HG02884 (cell line): ENCODE data around the gene VIM.
A peak's percentile ranks its signal among the peaks of the same experiment; 100 is the strongest.
"Not testable (repeated sequence)": the region's sequence is repeated elsewhere in the genome, so short reads cannot be mapped to it uniquely, and the experiment has no call there.

Experiments
- ATAC-seq: cut with Tn5 transposase; IDR thresholded peaks from one replicate; pipeline ENCODE4 v1.9.1; 2021; ENCODE audit warnings: mild to moderate bottlenecking, moderate library complexity; ENCODE audit not compliant: unreplicated experiment

The VIM gene

DNA sequence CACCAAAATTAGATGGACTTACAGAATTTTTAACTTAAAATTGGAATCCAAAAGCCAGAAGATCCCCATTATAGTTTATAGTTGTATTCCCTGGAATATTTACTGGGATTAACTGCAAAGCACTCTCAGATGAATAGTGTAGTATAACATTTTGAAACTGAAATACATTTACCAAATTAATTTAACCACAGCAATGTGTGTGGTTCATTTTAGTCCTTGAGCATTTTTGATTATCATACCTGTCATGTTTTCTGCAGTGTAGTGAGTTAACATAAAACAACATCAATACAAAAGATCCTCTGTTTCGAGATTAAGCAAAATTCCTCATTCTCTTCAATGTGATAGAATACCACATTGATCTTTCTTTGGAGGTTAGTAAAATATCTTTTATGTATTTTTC, 3.7 kb downstream of the VIM start:
- ATAC-seq, result no peak

DNA sequence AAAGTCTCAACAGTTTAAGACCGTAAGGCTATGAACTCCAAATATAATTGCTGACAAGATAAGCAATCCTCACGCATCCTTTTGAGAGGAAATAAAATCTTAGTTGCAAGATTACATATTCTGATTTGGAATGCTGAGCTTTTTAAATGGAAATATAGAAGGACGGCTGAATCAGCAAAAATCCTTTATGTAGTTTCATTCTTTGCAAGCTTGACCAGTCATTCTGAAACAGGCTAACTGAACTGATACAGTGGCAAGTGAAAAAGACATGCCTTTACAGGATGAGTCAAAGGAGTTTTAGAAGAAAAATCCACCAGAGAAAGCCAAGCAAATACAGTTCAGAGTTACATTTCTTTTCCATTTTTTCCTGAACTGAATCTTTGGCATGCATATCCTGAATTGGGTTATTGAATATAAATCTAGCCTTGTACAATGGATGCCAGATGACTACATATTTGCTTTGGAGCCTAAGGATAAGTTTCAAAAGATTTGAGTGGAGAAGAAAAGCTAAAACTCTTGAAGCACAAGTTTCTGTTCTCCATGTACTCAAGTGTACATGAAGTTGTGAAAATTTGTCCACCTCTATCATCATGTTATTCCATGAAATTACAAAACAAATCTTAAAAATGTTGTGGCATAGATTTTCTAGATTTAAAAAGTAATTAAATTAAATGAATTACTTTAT, 4.4 kb downstream of the VIM start:
- ATAC-seq, result peak; percentile 20

DNA sequence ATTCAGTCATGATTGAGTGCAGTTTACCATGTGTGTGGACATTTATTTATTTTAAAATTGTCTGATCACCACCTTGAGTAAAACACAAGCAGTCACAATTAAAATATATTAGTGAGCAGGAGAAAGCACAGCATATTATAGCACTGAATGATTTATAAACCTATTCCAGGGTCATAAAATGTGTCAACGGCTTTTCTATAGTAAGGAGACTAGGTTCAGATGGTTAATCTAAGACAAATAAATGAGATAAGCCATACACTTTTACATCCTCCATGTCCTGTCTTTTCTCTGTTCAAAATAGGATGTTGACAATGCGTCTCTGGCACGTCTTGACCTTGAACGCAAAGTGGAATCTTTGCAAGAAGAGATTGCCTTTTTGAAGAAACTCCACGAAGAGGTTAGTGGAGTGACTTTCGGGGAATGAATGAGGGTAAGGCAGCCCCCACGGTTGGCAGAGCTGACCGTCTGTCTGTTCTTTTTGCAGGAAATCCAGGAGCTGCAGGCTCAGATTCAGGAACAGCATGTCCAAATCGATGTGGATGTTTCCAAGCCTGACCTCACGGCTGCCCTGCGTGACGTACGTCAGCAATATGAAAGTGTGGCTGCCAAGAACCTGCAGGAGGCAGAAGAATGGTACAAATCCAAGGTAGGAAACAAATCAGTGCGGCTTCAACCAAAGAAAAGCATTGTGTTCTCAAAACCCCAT, 5.4 kb downstream of the VIM start:
- no peak for ATAC-seq

DNA sequence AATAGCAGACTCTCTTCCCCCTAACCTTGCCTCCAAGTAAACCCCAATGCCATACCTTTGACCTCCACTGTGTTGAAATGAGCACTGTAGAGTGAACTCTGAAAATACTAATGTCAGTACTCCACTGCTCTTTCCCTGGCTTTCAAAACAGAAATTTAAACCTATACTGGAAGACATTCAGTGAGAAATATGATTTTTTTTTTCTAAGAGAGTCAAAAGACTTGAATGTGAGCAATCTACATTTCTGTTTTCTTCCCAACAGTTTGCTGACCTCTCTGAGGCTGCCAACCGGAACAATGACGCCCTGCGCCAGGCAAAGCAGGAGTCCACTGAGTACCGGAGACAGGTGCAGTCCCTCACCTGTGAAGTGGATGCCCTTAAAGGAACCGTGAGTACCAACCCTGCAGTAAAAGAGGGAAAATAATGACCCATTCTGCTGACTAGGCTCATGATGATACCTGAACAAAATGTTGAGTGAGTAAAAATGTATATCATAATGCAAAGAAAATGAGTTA, 6.4 kb downstream of the VIM start:
- ATAC-seq, result no peak

DNA sequence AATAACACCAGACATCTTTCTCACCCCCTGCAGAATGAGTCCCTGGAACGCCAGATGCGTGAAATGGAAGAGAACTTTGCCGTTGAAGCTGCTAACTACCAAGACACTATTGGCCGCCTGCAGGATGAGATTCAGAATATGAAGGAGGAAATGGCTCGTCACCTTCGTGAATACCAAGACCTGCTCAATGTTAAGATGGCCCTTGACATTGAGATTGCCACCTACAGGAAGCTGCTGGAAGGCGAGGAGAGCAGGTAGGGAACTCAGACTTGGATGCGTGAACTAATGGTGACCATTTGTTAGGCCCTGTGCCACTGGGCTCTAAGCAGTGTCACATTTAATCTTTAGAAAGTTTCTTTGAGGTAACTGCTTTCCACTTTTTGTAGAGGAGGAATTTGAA, 7.1 kb downstream of the VIM start:
- ATAC-seq, result no peak

DNA sequence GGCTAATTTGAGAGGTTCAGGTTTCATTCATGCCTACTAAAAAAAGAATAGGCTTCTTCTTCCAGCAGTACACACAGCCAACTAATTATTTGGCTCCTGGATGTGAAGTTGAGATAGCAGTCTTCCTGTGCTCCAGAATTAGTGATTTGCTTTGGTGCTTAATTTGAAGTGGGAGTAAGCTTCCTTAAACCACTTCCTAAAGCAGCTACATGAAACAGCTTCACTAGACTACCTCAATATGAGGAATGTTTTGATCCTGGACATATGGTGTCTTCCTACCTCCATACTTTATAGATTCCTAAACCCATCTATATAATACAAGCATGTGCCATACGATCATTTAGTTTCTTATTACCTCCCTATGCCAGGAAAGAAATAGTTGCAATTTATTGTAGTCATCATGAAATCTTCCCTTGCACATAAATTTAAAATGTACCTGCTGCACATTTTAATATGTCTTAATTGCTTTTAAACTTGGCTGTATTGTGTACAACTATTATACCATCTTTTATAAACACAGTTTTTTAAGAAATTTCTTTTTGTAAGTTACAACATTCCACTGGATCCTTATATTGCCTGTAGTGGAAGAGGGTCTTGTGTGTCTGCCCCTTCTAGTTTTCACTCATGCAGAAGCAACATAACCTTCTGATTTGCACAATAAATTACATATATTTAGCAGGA, 8.6 kb downstream of the VIM start:
- ATAC-seq, result no peak

DNA sequence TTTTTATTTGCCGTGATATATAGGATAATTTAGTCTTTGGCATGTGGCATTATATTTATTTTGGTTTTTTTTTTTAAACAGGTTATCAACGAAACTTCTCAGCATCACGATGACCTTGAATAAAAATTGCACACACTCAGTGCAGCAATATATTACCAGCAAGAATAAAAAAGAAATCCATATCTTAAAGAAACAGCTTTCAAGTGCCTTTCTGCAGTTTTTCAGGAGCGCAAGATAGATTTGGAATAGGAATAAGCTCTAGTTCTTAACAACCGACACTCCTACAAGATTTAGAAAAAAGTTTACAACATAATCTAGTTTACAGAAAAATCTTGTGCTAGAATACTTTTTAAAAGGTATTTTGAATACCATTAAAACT, 9.1 kb downstream of the VIM start:
- no peak for ATAC-seq

DNA sequence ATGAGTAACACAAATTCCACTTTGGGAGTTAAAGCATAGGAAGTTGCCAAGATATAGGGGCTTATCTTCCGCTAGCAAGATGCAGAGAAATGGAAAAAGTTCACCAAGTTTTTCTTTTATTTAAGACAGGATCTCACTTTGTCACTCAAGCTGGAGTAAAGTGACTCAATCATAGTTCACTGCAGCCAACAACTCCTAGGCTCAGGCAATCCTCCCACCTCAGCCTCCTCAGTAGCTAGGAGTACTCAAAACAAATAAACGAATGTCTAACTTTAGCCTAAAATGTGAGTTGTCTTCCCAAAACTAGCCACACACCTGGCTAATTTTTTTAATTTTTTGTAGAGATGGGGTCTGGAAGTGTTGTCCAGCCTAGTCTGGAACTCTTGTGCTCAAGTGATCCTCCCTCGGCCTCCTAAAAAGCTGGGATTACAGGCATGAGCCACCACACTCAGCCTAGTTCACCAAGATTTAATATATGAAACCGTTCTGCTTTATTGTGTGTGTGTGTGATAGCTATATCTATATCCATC, 9.9 kb downstream of the VIM start:
- ATAC-seq, result no peak

DNA sequence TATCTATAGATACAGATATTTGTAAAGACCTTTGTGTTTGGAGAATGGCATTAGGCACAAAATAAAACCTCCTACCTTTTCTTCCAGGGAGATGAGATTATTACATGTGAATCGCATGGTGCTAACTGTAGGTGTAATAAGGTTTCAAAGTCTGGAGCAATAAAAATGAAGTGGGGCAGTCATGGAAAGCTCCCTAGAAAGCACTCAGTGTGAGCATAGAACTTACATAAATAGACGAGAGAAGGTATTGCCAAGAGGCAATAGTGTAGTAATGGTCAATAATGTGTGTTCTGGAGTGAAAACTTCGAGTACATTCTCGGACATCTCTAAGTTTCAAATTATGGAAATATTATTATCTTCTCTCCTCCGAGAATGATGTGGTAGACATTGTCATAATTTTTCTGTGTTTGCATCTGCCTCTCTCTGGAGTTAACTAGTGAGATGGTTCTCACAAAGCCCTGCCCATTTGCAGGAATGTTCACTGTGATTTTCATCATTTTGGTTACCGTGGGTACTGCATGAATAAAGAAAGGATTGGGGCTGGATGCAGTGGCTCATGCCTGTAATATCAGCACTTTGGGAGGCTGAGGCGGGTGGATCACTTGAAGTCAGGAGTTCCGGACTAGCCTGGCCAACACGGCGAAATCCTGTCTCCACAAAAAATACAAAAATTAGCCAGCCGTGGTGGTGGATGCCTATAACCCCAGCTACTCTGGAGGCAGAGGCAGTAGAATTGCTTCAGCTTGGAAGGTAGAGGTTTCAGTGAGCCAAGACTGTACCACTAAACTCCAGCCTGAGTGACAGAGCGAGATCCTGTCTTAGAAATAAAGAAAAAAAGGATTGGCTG, 10.6 kb downstream of the VIM start:
- ATAC-seq, result no peak

DNA sequence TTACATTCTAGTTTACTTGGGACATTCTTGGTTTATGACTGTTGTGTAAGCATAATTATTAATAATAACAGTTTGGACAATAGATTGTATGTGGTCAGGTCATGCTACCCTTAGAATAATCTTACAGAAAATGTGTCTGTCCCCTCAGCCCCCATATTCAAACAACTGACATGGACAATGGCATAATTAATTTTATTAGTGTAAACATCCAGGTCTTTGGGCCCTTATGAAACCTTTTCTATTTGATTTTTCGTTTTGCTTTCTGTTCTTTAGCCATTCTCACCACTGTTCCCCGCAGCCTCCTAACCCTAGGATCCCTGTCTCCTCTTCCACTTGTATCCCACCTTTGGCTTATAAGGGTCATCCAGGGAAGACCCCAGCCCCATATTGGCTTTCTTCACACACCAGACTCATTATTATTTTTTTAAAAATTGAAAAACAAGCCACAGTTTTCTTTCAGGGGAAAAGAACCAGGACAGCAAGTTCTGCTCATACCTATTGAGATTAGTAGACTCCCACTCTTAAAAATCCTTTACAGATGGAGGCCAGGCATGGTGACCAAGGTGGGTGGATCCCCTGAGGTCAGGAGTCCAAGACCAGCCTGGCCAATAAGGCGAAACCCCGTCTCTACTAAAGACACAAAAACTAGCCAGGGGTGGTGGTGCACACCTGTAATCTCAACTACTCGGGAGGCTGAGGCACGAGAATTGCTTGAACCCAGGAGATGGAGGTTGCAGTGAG, 11.5 kb downstream of the VIM start:
- no peak for ATAC-seq

DNA sequence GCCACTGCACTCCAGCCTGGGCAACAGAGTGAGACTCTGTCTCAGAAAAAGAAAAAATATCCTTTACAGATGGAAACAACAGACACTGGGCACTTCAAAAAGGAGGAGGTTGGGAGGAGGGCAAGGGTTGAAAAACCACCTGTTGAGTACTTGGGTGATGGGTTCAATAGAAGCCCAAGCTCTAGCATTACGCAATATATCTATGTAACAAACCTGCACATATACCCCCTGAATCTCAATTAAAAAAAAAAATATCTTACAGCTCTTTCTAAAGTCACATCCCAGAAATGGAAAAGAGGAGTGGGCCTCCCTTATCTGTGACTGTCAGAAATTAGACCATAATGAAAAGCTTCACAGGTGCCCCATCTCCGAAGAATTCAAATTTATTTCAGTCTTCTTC, 12.1 kb downstream of the VIM start:
- no peak for ATAC-seq

DNA sequence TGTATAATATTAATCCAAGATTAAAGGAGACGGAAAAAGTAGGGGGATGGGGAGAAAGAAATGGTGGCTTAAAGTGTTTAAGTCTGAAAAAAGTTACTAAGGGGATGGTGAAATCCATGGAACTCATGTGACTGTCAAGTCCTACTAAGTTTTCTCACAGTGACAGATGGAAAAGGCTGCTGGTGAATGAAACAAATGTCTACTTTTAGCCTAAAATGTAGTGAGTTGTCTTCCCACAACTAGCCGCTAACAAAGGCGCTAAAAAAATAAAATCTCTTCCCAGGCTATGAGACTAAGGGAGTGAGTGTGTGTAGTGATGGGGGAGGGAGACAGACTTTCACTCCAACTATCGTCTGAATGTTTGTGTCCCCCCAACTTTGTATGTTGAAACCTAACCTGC, 12.6 kb downstream of the VIM start:
- ATAC-seq, result no peak

DNA sequence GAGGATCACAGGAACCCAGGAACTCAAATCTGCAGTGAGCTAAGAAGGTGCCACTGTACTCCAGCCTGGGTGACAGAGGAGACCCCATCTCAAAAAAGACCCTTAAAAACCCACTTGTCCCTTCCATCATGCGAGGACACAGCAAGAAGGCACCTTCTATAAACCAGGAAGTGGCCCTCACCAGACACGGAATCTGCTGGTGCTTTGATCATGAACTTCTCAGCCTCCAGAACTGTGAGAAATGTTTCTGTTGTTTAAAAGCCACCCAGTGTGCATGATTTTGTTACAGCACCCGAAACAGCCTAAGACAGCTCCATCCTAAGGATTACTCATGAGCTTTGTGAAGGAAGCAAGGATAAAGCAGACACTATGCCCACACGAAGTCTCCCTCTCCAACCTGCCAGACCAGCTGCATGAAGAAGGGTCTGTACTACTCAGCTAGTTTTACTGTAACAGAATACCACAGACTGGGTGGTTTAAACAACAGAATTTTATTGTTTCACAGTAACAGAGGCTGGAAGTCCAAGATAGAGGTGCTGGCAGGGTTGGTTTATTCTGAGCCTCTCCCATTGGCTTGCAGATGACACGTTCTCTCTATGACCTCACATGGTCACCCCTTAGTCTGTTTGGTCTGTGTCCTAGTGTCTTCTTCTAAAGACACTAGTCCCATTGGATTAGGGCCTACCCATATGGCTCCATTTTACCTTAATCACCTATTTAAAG, 13.7 kb downstream of the VIM start:
- no peak for ATAC-seq

DNA sequence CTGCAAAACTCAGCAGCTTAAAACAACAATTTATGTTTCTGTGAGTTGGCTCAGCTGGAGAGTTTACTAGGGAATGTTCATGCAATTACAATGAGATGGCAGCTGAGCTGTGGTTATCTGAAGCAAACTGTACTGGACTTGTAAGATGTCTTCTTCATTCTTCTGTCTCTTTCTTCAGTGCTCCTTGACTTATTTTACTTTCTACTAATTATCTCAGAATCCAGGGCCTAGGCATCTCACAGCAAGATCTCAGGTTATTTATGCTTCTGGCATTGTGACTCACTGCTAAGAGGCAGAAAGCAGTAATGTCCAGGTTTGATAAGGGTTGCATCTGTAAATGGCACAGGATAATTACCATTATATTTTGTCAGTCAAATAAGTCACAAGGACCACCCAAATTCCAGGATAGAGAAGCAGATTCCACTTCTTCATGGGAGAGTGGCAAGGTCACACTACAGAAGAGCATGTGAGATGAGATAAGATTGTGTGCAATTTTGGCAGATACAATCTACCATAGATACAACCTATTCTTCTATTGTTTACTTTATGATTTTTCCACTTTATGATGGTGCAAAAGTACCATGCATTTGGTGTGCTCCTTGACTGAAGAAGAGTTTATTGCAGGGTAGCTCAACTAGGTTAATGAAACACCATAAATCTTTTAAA, 16.8 kb downstream of the VIM start:
- no peak for ATAC-seq

DNA sequence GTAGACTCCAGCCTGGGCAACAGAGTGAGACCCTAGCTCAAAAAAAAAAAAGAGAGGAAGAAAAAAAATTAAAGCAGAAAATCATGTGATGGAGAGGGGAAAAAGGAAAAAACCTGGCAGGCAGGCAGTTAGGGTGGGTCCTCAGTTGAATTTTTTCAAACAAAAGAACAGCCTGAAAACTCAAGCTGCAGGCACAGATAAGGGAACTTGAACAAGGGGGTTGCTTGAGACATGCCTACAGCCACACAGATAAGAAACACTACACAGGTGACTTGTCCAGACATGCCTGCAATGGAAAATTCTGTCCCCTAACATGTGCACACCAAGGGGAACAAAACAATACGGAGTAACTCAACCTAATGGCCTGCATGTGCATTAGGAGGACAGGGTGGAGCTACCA, 19.2 kb downstream of the VIM start:
- no peak for ATAC-seq

DNA sequence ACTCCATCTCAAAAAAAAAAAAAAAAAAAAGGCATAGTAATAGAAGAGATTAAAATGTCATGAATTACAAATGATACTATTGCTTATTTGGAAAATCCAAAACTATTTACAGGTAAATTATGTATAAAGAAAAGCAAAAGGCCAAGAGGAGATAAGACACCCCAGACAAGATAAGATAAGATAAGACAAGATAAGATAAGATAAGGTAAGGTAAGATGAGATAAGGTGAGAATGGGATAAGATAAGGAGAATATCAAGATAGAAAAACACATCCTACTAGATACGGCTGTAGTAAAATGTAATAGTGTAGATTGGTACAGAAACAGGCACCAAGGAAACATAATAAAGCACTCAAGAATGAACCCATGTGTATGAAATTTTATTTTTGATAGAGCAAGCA, 20.9 kb downstream of the VIM start:
- ATAC-seq, result no peak

DNA sequence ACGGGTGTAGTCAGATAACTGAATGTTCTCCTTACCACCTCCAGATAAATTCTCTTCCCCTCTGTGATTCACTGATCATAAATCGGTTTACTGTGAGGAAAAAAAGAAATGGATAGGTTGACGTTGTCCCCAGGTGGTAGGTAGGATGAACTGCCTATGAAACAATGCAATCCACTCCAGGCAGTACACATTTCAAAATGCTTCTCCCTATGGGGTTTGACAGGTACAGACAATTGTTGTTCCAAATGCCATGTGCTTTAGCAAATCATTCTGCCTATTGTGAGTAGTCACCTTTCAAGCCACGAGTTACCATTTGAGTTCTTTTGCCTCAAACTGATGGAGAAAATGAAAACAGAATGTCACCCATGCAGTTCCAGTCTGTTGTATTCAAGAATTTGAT, 21.8 kb downstream of the VIM start:
- no peak for ATAC-seq

DNA sequence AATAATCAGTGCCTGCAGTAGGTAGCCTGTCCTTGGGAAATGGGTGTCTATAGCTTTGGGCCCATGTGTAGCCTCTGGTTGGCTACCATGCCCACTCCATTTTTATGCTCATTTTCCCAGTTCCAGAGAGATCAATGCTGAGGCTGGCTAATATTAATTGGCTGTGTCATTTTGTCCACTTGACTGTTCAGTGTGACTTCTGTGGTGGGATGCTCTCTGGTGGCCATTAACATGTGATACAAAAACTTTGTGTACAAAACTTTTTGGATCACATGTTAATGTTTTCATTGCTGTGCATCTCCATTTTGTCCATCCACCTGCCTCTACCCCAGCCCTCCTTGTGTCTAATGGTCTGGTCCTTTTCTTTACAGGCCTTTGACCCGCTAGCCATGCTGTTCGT, 22.7 kb downstream of the VIM start:
- no peak for ATAC-seq

DNA sequence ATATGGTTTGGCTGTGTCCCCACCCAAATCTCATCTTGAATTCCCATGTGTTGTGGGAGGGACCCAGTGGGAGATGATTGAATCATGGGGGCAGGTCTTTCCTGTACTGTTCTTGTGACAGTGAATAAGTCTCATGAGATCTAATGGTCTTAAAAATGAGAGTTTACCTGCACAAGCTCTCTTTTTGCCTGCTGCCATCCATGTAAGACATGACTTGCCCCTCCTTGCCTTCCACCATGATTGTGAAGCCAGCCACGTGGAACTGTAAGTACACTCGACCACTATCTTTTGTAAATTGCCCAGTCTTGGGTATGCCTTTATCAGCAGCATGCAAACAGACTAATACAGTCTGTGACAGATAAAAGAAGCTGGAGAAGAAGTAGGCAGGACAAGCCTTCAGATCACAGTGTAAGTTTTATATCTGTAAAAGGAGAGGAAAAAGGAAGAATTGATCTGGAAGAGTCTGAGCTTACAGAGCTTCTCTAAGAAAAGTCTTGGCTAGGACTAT, 26.6 kb downstream of the VIM start:
- ATAC-seq, result not testable (repeated sequence)
